Cortex of kidney (tissue), 1 donor: ENCODE data around the gene LRRC4C.

Experiments used
- DNase-seq: peaks from one replicate; lab custom pipeline; 2025; lab: John Stamatoyannopoulos, UW

The LRRC4C gene

DNA sequence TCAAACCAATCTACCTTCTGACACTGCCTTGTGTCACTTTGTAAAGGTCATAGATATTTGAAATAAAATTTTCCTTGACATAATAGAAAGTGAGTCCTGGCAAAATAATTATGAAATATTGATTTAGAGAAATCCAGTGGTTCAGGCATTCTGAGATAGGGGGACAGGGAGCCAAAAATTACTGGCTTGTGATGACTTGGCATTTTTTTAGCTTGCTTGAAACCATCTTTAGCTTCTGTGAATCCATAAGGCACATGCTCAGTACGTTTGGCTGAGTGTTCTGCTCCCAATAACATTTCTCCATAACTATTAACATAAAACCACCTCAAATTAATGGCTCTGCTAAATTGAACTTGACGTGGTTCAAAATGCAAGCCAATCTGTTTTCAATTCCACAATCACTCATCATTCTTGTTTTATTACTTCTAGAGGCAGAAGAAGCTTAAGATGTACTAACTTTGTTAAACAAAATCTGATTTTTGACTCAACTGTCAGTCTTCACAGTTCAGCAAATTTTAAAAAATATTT is 209.0 kb downstream of the LRRC4C start:
- DNase-seq = no peak

DNA sequence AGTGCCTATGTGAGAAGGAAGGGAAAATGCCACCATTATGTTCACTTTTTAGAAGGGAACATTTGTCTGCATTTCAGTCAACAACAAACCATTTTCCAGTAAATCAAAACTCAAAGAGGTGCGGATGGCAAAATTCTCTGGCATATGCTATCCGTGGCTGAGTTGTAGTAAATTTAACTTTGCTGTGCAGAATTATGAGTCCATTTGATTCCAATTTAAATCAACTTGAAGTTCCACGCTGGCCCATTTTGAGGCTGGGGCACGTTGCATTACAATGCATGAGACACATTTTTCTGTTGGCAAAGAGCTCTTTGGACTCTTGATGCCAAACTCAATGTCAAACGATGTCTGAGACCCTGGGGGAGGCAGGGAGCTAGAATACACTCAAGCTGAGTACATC is 211.8 kb downstream of the LRRC4C start:
- DNase-seq = no peak

DNA sequence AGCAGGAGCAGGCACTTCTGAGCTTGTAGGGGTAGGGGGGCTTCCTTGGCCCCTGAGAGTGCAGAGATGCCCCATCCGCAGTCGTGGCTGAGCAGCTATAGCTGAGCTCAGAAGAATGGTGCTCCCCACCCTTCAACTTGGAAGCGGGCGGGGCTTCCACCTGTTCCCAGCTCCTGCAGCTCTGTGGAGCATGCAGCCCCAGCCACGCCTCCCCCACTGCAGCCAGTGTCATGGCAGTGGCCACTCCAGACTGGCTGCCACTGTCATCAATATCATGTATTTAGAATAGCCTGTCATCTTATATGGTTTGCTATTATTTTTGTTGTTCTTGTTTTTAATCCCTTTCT is 213.1 kb downstream of the LRRC4C start:
- DNase-seq = no peak

DNA sequence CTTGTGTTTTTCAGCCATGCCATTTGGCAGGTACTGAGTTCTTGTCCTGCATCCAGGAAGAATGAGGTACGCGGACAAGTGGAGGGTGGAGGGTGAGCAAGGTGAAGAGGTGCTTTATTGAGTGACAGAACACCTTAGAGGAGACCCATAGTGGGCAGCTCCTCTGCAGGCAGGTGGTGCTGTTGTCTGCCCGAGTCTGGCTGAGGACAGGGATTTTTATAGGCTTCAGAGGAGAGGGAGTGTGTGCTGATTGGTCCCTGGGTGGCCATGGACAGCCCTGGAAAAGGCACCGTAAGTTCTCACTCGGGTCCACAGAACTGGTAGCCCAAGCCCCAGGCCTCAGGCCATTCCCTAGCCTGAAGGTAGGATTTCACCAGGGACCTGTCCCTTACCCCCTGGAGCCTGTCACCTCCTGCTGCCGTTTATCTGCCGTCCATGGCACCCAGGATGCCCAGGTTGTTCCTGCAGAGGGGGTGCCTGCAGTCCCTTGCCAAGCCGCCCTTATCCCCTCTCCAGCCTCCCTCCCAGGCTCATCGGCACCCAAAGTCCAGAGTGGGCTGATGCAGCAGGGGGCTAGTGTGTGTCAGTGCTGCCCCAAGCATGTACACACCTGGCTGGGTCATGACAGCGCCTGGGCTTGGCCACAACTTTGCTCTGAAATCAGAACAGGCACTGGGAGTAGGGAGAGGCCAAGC is 213.6 kb downstream of the LRRC4C start:
- no peak for DNase-seq

DNA sequence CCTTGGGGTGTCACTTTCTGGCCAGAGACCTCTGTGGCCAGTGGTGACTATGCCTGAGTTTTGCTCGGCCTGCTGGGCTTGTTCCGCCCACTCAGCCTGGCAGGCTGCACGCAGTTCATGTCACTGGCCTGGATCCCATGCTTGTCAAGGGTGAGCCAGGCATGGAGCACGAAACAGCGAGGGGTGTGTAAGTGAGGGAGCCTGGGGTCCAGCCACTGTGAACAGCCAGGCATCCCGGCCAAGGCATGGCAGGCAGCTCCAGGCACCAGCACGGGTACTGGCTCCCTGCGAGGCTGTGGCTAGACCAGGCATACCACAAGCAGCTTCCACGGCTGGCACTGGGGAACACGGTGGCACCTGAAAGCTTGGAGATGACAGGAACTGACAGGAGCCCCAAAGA is 214.3 kb downstream of the LRRC4C start:
- no peak for DNase-seq

DNA sequence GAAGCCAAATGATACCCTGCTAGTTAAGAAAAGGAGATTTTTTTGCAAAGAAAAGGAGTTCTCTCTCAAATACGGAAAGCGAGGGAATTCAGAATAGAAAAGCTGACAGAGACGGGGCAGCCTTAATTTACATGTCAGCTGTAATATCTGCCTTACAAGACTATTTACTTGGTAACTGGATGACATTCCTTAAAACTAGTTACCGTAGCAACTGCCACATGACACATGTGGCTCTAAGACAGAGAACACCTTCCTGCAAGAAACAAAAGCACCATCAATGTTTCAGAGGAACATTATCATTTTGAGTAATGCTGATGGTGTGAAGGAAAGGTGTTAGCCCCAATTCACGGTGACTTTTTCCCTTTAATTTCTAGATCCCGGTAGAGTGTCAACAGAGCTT is 222.1 kb downstream of the LRRC4C start:
- DNase-seq = no peak

DNA sequence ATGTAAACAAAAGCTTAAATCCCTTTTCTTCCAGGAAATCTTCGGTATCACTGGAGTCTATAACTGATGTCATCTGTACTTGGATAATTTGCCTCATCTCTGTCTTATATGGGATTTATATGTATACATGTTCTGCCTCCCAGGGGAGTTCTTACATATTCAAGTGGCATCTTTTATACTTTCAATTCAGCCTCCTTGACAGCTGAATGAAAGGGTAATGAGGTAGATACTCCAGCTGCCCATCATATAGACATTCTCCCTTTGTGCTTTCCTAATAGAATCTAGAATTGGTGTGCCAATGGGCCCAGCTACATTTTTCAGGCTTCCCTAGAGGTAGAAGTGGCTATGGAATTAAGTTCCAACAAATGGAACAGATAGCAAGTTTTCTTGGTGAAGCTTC is 223.8 kb downstream of the LRRC4C start:
- no peak for DNase-seq

DNA sequence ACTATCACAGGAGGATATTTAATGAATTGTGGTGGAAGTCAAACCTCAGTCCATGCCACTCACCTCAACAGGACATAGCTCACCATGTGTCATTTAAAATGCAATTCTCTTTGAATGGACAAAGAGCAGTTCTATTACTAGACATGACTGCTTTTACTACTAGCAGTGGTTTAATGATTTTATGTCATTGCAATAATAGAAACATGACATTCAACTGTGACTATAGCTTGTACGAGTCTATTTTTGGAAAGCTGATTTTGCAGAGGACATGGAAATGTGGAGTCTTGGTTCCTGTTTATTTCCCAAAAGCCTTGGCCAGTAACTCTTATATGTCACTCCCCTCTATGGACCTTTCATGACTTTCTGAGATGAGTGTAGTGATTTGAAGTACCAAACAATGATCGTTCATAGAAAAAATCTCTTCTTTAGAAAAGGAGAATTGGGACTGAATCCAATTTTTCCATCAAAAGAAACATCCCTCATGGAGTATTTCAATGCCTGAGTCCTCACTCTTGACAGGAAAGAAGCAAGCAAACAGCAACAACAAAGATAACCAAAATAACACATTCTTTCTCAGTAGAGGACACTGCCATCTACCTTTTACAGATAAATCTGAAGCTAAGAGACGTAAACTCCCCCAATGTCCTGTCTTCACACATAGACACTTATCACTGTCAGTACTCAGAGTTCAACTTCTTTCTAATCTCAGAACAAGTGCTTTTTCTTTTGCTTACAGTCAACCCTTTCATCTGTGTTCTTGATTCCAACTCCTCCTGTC is 233.4 kb downstream of the LRRC4C start:
- no peak for DNase-seq

DNA sequence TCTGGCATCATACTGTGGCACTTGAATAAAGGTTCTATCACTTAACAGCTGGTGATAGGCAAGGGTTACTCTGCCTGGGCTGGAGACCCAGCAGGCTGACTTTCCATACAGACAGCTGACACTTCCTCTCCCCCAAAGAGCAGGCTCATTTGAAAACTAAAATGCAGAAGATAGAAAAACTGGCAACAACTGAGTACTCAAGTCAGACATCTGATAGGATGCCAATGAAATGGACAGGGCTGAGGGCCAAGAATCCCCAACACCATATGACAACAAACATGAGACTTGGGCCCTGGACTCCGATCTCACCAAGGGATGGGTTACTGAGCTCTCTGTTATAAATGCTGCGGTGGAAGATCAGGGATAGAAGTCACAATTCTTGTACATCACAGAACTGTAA is 237.2 kb downstream of the LRRC4C start:
- no peak for DNase-seq

DNA sequence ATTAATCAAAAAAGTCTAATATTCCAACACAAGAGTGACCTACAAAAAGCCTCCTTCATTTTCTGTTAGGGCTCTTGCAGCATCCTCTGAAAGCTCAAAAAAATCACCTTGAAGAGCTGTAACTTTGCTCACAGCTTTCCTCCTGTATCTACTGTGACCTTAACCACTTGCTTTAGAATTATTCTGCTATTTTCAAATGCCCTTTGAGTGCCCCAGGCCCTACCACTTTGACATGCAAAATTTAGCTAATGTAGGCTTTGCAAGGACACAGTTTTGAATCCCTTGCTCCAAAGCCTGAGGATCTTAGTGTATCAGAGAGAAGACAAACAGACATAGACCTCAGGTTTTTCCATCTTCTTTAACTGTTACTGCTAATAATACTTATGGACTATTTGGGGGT is 253.1 kb downstream of the LRRC4C start:
- no peak for DNase-seq

DNA sequence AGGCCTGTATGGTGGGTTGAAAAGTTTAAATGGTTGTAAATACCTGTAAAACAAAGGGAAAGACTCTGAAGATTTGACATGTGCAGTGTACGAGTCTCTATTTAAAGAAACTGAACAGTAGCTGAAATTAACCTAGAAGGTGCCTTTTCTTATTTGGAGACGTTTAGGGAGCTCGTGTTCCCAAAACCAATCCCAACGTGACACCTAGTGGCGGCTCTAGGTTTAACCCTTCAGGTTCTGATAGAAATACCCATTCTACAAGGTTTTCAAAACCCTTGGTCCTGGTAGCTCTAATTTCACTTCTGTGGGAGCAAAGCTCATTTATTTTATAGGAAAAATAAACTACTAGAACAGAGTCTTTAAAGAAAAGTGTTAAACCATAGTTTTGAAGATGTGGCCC is 258.3 kb downstream of the LRRC4C start:
- no peak for DNase-seq

DNA sequence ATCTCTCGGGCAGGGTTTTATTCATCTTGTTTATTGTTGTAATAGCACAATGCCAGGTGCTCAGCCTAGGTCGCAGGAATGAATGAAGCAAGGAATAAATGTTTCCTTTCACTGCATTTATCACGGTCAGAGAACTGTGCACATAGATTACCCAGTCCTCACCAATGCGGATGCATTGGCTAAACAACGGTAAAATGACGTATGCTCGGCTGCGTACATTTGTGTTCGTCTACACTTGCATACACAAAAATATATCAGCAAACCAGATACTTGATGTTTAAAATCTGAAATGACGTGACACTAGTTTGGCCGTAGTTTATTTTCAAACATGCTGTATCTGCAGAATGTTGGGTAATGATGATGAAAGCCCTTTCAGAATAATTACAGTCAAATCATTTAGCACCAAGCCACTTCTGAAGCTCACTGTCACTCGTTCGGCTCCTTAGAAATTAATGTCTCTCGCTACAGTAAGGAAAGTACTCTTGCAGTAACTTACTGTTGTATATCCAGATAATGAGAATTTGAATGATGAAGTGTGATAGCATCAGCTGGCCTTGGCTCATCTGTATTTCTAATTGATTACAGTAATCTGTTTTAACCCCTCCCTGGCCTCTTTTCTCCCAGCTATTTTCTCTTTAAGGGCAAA is 268.9 kb downstream of the LRRC4C start:
- no peak for DNase-seq

DNA sequence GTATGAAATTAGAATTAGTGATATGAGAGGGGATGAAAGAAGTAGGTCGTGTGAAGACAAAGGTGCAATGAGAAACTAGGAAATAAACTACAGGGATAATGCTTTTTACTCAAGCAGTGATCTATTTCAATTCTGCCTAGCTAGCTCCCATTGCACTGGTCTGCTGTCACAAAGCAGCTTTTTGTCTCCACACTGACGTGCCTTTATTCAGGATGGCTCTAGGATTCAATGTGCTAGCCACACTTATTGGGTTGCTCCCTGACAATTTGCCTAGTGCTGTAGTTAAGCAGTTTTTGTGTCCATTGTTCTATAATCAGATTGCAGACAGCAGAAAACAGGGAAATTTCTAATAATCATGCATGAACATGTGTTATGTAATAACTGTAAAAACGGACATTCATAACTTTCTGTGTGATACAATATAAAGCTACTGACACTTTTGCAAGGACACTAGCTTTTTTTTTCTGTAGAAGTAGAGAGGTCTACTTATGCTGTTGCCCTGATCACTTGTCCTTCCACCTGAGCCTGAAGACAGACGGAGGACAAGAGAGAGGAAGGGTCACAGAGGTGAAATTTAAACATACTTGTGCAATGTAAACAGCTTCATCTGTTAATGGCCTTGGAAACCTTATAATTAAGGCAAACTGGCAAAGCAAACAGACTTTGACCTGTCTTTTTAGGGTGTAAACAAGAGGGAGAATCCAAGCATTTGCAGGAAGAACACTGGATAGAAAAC is 269.6 kb downstream of the LRRC4C start:
- no peak for DNase-seq

DNA sequence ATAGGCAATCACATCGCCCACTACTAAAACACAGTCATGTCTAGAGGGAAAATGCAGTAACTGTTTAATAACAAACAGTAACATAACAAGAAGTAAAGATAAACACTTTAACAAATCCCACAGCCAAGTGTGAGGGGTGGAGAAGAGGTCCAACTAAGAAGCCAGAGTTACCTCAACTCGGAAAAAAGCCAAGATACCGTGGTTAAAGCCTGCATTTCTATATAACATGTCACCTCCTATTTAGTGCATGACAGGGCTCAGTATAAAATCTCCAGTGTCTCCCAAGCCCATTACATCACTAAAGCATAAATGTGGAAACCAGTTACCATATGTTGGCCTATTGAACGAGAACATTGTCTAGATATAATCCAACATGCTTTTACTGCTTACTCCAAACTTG is 281.7 kb downstream of the LRRC4C start:
- DNase-seq = no peak

DNA sequence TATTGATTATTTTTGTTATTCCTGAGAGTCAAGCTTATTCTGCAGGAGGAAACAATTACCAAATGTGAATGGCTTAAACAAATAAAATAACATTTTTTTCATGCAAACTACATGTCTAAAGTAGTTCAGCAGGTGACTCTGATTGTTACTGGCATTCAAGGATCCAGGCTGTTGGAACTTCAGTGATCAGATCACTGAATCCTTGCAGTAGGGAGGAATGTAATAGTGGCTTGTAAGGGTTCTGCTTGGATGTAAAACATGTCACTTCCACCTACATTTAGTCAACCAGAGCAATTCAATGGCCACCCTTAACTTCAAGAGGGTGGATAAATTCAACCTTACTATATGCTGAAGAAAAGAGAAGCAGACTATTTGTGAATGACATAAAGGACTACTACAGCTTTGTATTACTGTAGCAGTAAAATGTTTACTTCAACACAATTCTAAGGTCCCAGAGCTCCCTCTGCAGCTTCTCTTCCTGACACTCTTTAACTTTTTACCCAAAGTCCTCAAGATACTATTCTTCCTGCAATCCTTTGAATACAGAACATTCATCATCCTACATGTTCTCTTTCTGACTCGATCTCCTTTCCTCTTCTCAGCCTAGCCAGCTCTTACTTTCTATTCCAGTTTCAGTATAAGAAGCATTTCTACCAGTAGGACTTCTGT is 284.0 kb downstream of the LRRC4C start:
- DNase-seq = no peak

DNA sequence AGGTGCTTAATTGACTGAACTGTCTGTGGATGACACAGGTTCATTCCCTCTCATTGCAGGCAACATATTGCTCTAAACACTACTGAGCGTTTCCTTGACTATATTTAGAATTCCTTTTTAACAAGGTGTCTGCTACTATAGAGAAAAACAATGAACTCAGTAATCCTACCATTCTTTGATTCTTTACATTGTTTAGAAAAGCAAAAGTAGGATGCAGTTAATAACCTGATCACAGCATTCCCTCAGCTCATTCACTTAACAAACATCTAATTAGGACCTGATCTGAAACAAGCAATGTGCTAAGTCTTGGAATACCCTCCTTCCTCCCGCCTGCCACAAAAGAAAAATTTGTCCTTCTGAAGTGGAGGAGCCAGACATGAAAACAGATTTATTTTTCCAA is 313.1 kb downstream of the LRRC4C start:
- no peak for DNase-seq

DNA sequence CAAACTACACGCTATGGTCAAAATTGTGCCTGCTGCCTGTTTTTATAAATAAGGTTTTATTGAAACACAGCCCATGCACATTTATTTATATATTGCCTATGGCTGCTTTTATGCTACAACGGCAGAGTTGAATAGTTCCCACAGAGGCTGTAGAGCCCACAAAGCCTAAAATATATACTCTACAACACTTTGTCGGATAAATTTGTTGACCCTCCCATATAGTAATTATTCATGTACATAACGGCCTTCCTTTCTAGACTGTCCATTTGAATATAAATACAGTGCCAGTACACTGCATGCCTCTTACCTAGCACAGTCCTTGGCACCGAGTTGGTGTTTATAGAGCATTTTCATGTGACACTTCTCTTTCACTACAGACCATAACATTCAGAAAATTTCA is 314.0 kb downstream of the LRRC4C start:
- no peak for DNase-seq

DNA sequence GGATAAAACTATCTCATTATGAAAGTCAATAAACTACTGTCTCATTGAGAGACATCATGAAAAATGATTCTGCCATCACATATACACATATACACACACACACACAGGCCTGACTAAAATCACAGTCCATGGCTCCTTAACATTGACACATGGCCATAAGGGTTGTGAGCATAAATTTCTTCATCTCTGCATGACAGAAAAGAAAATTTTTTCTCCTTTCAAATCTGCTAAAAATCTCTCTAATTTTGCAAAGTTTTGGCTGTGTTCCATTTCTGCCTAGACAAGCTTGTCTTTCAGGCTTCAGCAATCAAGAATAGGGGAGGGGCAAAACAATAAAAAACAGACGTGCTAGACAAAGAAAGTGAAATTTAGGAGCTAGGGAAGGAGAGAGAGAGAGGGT is 324.5 kb downstream of the LRRC4C start:
- DNase-seq = no peak

DNA sequence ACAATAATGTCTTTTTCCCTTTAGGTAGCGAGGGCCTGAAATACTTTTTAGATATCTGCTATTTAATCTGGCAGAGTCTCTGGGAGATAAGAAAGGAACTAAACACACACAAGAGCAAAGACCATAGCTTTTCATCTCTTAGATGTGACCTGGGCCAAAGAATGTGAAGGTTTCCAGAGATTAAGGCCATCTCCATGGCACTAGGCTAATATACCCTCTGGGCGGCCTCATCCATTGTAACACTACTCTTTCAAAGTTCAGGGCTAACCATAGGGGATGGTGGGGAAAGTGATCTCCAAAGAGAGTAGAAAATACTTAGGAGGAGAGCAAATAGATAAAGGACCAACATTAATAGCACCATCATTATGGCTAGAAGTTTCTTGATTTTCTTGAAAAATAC is 326.4 kb downstream of the LRRC4C start:
- DNase-seq = no peak

DNA sequence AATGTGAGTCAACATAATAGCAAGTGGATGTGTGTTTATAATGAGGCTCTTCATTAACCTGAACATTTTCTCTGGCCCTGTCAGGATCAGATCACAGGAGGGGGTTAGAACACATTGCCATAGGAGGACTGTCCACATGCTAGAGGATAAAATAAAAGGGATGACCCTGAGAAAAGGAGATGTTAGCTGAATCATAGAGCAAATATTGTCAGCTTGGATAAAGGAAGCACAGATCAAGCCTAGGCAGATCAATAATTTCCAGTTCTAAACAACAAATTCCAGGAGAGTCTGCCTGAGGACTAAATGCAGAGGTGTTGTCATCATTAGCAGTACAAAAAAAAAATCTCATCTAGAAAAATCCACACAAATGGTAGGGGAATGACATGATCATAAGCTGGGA is 337.9 kb downstream of the LRRC4C start:
- no peak for DNase-seq

DNA sequence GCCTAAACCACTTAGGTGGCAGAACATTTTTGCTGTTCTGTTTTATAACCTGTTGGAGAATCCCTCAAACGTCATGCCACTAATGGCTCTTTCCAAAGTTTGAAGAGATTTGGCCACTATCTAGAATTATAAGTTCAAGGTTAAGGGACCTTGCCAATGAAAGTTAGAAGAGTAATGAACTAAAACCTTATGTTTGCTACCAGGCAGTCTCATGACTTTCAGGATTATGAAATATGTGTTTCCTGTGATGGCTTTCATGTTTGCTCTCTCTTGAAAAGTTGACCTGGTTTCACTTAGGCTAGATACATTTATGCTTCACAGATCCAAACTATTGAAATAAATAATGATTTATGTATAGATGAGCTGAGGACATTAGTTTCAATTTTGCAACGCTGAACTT is 340.0 kb downstream of the LRRC4C start:
- DNase-seq = no peak

DNA sequence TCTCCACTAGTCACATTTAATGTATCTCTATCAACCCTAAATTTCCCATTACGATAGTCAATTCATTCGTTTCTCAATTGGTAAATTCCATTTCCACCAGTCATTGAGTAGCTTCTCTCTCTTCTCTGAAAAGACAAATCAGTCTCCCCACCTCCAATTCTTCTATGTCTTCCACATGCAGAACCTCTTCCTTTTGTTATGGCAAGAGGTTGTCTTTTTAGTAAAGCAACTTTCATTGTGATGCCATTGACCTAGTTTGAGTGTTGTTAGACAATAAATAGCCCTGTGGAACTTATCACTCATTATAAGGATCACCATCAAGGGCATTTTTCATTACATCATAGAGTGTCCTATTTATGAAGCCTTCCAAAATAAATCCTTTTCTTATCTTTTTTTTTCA is 340.9 kb downstream of the LRRC4C start:
- no peak for DNase-seq
